Panc1 (cell line): ENCODE data around the gene MLLT3. TPM values are rescaled to one million over a fixed set of nuclear protein-coding genes. Genes with fewer than 3 reads are reported as not detected.

Experiments
- ATAC-seq: fragments of 200-7000 bp; cut with Tn5 transposase; 2 replicates; pipeline ENCODE4 v1.9.1; 2020; ENCODE audit warnings: mild to moderate bottlenecking, moderate library complexity
- BruUV-seq: library from RNA; stranded (reverse); fragments of 400-500 nt; replicated peaks from 2 replicates; lab custom pipeline; 2021; lab: Mats Ljungman, UMichigan
- CTCF ChIA-PET: fragments of 300-600 bp; sonication (Branson Sonifier 250); formaldehyde crosslinking; loops from one replicate; lab custom pipeline; 2022; ENCODE audit warnings: antibody characterized with exemption; lab: Charles Lee
- POLR2A ChIA-PET: fragments of 300-600 bp; sonication (Branson Sonifier 250); formaldehyde crosslinking; loops from one replicate; lab custom pipeline; 2022; ENCODE audit warnings: antibody characterized with exemption; lab: Charles Lee
- DNase-seq: peaks from one replicate; pipeline ENCODE4 v3.0.0-alpha.2; 2010; ENCODE audit warnings: low read depth, low spot score
- H3K27ac ChIP-seq: 2 replicates; pipeline ENCODE4 v1.5.1; 2011; ENCODE audit warnings: mild to moderate bottlenecking, low read length, inconsistent platforms
- H3K27me3 ChIP-seq: fragments of 200-500 bp; sonication (Bioruptor generic); 2 replicates; pipeline ENCODE4 v1.6.0; 2014; ENCODE audit warnings: low read length, inconsistent platforms; ENCODE audit not compliant: control insufficient read depth, insufficient read depth
- H3K36me3 ChIP-seq: fragments of 200-500 bp; sonication (Bioruptor generic); 2 replicates; pipeline ENCODE4 v1.5.1; 2014; ENCODE audit warnings: inconsistent platforms, mild to moderate bottlenecking, low read length, moderate library complexity; ENCODE audit not compliant: control insufficient read depth, insufficient read depth
- H3K4me1 ChIP-seq: 2 replicates; pipeline ENCODE4 v1.5.1; 2011; ENCODE audit warnings: inconsistent platforms, mild to moderate bottlenecking, low read length, moderate library complexity; ENCODE audit not compliant: control insufficient read depth, insufficient read depth
- H3K4me3 ChIP-seq, 2 experiments: 2 replicates each; pipeline ENCODE4 v1.5.1; 2011 to 2012; ENCODE audit warnings: low read depth in 2 of 2, low read length in 2 of 2, mild to moderate bottlenecking in 2 of 2, inconsistent platforms in 1 of 2, moderate library complexity in 1 of 2
- H3K9me3 ChIP-seq: fragments of 200-500 bp; sonication (Bioruptor generic); 2 replicates; pipeline ENCODE4 v1.5.1; 2014; ENCODE audit warnings: low read depth, mild to moderate bottlenecking, inconsistent platforms, low read length, moderate library complexity; ENCODE audit not compliant: control insufficient read depth, insufficient read depth
- CTCF ChIP-seq: fragments of 450-650 bp; IDR thresholded peaks from 2 replicates; pipeline ENCODE4 v1.5.1; 2017; ENCODE audit warnings: mild to moderate bottlenecking
- POLR2AphosphoS5 ChIP-seq: IDR thresholded peaks from 2 replicates; pipeline ENCODE4 v1.6.1; 2012; ENCODE audit warnings: mild to moderate bottlenecking, low read depth, low read length, moderate library complexity
- REST ChIP-seq, 2 experiments: IDR thresholded peaks; 2 replicates each; pipeline ENCODE4 v1.6.1; 2011 to 2012; ENCODE audit warnings: low read depth in 2 of 2, control low read depth in 1 of 2, low read length in 1 of 2, mild to moderate bottlenecking in 1 of 2, moderate library complexity in 1 of 2; ENCODE audit not compliant: insufficient read depth in 1 of 2
- SIN3A ChIP-seq: IDR thresholded peaks from 2 replicates; pipeline ENCODE4 v1.6.1; 2012; ENCODE audit warnings: low read depth, mild to moderate bottlenecking, low read length, moderate library complexity, borderline replicate concordance; ENCODE audit not compliant: insufficient read depth
- TCF7L2 ChIP-seq: IDR thresholded peaks from 2 replicates; pipeline ENCODE4 v1.6.1; 2011; ENCODE audit warnings: mild to moderate bottlenecking, low read depth, low read length, inconsistent platforms
- in situ Hi-C: cut with HindIII; loops from 2 replicates; pipeline ENCODE4 v1.10.0; 2016; ENCODE audit warnings: low sequenced_read_pairs, low pct_unique_long_range_greater_than_20kb
- intact Hi-C: fragments of 100-400 bp; cut with micrococcal nuclease; formaldehyde crosslinking; loops from one replicate; pipeline ENCODE4 v1.10.0; 2022; ENCODE audit not compliant: unreplicated experiment
- total RNA-seq: library from RNA; stranded (reverse); gene quantifications from one replicate; pipeline ENCODE4 v1.2.1, GENCODE V29; 2021; ENCODE audit not compliant: unreplicated experiment

Gene MLLT3
- total RNA-seq, 1 experiment from 2014 or later, result 0.49 TPM

- in situ Hi-C loops (no loop called here), intact Hi-C loops (no loop called here)
- no peak for TF ChIP-seq SIN3A
- TF ChIP-seq CTCF, result no peak
- TF ChIP-seq REST (IDR thresholded peaks at IDR 0.05; ENCODE audit: insufficient read depth in 1 of 2, low read depth in 2 of 2, low read length in 1 of 2), result no peak
- TF ChIP-seq POLR2AphosphoS5, result no peak
- no TSS peak for BruUV-seq
- no peak overlapping the region for H3K27ac ChIP-seq
- H3K36me3 ChIP-seq, result no peaks in the 10 kb centered on the region
- H3K4me3 ChIP-seq, result no peak overlapping the region
- H3K27me3 ChIP-seq, result no peaks in the 10 kb centered on the region
- ChIA-PET POLR2A (no interaction called here), CTCF (no interaction called here)
- ATAC-seq (no peak), DNase-seq (no peak)
- H3K4me1 ChIP-seq, result no peaks in the 10 kb centered on the region
- H3K9me3 ChIP-seq, result no peaks in the 10 kb centered on the region
These were observed 295.8 kb downstream of the MLLT3 start for GRCh38 chr9:20326516-20326915.

DNA sequence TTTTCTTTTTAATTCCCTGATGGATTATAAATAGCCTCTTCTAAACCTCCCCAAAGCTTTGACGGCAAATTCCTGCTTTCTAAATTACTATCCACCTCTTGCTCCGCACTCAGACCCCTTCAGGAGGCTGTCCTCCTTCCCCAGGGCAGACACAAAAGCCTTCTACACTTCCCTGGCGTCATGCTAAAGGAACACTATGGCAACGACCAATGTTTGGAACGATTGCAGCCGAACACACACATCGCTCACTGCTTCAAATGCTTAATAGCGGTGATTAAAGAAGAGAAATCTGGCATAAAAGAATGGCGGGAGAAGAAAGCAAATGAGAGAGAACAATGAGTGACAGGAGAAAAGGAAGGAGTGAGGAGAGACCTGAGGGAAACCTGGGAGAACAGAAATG, 297.3 kb downstream of the MLLT3 start:
- no peak for ATAC-seq
- Histone ChIP-seq H3K27ac (no peak overlapping the region), H3K27me3 (no peaks in the 10 kb centered on the region), H3K4me3 (no peak overlapping the region), H3K4me1 (no peaks in the 10 kb centered on the region), H3K36me3 (no peaks in the 10 kb centered on the region), H3K9me3 (no peaks in the 10 kb centered on the region)
- ChIA-PET CTCF (no interaction called here), POLR2A (no interaction called here)
- in situ Hi-C loops, result no loop called here
- no peak for TF ChIP-seq REST (IDR thresholded peaks at IDR 0.05; ENCODE audit: insufficient read depth in 1 of 2, low read depth in 2 of 2, low read length in 1 of 2)
- TF ChIP-seq POLR2AphosphoS5, result no peak
- TF ChIP-seq TCF7L2, result no peak
- TF ChIP-seq CTCF, result no peak
- TF ChIP-seq SIN3A, result no peak
- intact Hi-C loops, result no loop called here
- no TSS peak for BruUV-seq
- DNase-seq, result no peak
